Activated T-helper 9 cell treated with anti-CD3 and anti-CD28 coated beads, Interleukin-2, amount 50 U/mL, for 16 hours (primary cell): ENCODE measurements around the gene SCPEP1.

Source experiments
- DNase-seq: peaks from one replicate; pipeline ENCODE4 v3.0.0-alpha.2; 2020; ENCODE audit warnings: low read depth

Gene SCPEP1

DNA sequence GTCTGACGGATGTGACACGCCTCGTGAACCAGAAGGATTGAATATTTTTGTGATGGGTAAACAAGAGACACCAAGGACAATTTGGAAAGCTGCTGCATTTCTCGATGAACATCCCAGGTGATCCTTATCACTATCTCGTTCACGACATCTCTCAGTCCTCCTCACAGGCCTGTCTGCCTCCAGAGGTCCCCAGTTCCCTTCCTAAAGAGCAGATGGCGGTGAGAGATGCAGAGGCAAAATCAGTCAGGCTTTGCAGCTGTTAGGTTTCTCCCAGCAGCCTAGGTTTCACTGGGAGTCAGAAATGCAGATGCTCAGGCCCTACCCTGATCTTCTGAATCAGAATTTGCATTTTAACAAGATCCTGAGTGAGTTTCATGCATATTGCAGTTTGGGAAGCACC is 23.6 kb downstream of the SCPEP1 start:
- no peak for DNase-seq

DNA sequence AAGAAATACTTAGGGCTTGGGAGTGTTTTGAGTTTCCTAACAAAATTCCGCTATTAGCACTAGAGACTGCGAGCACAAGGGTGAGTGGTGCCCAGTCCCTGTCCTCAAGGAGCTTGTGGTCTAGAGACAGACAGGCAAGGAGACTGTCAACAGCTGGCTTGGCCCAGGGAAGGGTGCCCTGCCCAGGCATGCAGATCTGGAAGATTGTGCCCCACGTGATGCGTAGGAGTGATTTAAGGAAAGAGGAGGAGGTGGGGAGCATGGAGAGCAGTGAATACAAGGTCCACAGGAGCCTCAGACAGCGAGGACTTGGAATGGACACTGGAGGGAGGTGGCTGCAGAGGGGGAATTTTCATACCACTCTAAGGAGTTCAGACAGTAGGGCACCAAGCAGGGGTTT is 25.0 kb downstream of the SCPEP1 start:
- DNase-seq, result no peak

DNA sequence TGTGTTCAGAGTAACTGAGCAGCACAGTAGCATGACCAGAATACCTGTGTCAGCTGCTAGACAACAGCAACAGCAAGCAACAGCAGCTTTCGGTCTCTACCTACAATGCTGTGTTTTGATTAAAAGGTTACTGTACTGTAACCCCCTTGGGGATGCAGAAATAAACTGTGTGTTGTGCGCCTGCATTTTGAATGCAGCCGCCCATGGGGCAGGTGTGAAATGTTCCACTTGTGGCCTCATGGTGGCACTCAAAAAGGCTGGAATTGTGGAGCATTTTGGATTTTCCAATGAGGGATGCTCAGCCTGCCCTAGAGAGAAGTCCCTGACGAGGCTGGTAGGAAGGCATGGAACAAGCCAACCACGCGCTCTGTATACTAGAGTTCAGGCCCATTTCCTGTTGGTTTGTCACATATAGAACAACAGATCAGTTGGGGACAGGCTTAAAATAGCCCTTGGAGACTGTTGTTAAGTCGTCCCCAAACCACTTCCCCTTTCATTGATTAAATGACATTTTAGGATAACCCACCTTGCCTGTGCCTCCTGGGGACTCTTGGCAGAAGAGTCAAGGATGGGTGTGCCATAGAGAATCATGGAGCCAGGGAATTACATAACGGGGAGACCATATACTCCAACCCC is 27.1 kb downstream of the SCPEP1 start:
- no peak for DNase-seq

DNA sequence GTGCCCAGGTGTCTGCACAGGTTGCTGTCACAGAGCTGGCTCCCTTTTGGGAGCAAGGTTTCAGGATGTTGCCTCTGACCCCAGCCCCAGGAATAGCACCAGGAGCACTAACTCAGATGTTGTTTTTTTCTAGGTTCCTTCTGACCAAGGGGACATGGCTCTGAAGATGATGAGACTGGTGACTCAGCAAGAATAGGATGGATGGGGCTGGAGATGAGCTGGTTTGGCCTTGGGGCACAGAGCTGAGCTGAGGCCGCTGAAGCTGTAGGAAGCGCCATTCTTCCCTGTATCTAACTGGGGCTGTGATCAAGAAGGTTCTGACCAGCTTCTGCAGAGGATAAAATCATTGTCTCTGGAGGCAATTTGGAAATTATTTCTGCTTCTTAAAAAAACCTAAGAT is 28.1 kb downstream of the SCPEP1 start:
- DNase-seq, result no peak

DNA sequence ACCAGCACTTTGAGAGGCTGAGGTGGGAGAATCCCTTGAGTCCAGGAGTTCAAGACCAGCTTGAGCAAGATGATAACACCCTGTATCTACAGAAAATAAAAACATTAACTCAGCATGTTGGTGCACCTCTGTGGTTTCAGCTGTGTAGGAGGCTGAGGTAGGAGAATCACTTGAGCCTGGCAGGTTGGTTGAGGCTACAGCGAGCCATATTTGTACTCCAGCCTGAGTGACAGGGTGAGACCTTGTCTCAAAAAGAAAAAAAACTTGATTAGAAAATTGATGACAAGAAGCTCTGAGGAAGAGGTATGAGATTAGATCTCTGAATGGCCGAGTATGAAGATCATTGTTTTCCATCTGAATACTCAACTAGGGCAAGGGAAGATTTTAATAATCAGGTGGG is 31.0 kb downstream of the SCPEP1 start:
- no peak for DNase-seq

DNA sequence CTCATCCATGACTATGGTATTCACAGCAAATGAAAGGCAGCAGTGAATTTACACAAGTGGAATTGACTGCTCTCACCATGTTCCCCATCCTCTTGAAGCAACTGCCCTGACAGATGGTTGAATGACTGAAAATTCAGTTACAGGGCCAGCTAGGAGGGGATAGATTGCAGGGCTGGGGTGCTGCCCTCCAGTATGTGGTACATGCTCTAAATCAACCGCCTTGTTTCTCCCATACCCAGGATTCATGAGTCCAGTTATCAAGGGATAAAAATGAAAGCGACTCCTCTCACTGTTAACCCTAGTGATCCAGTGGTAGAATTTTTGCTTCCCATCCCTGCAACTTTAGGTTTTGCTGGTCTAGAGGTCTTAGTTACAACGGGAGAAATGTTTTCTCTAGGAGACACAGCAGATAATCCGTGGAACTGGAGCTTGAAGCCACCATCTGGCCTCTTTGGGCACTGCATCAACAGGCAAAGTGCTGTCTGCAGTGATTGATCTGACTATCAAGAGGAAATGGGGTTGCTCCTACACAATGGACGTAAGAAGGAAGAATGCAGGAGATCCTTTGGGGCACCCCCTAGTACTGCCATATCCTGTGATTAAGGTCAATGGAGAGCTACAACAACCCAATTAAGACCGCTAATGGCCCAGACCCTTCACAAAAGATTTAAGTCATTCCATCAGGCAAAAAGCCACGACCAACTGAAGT is 32.0 kb downstream of the SCPEP1 start:
- peak; percentile 14 for DNase-seq

DNA sequence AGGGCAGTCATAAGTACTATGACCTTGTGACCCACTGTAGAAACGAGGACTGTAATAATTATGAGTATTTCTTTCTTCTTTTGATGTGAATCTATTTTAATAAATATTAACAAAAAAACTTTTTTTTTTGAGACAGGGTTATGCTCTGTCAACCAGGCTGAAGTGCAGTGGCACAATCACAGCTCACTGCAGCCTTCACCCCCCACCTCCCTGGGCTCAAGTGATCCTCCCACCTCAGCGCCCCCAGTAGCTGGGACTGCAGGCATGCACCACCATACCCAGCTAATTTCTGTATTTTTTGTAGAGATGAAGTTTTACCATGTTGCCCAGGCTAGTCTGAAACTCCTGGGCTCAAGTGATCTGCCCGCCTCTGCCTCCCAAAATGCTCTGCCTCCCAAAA is 32.6 kb downstream of the SCPEP1 start:
- DNase-seq, result no peak

DNA sequence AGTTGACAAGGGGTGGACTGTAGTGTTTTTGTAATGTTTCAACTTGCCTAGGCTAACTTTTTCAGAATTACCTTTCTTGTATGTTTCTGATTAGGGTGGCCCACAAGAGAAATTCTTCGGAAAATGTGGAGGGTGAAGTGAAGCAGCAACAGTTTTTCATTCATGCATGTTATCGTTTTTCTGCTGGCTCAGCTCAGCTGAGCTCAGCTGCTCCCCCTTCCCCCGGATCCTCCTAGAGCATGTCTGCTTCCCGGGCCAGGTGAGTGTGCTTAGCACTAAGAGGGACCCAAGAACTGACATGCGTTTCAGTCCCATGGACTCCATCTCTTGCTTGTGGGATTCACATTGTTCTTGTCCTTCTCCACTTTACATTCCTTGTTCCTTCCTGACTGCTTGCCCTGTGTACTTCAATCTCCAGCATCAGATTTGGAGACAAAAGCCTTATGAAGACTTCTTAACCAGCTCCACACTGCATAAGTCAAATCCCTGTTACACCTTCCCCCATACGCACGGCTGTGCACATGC is 33.6 kb downstream of the SCPEP1 start:
- DNase-seq, result no peak

DNA sequence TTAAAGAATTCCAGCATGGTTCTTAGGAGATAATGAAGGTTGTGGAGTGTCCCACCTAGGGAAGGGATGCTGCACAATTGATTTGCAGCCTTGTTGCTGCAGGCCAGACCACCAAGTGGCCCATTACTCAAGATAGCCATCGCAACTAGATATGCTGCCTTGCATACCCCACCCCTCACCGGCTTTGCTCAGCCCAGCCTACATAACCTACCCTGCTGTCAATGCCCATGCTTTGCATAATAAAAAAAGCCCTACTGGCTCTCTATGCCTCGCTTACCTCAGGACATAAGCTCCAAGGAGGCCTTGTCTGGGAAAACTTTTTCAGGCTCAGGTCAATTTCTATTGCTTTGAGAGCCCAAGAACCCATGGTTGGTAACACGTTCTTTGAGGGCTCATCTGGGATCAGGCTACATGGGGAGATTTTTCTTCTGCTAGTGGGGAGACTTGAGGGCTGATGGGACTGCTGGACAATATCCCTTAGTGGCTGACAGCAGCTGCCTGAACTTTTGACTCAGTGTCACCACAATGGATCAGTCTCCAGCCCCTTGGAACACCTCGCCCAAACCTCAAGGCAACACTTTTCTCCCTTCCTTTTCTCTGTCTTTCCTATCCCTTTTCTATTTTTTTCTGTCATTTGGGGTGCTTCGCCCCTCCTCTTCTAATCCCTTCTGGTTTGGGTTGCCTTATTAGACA is 38.3 kb downstream of the SCPEP1 start:
- no peak for DNase-seq

DNA sequence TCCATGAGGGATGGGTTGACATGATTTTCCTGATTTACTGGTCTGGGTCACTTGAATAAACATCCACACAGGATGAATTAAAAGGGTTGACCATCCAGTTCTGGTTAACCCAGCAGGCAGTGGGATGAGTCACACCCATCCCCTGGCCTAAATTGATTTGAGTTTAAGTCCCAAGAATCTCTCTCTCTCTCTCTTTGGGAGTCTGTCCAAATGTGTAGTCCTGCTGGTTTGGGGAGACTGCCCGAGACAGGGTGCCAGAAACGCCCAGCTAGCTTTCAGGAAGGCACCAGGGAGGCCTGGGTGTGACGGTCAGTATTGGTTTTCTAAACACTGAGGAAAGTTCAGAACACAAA is 38.8 kb downstream of the SCPEP1 start:
- no peak for DNase-seq

DNA sequence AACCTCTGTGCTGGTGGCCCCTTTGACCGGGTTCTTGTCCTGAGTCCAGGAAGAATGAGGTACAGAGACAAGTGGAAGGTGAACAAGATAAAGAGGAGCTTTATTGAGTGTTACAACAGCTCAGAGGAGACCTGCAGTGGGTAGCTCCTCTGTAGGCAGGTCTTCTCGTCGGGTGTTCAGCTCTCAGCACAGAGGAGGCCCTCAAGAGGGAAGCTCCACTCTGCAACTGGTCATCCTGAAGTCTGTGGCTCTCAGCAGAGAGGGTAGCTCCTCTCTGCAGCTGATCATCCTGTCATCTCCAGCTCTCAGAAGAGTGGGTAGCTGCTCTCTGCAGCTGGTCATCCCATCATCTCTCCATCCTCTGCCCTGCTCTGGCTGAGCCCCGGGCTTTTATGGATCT is 39.7 kb downstream of the SCPEP1 start:
- DNase-seq, result no peak

DNA sequence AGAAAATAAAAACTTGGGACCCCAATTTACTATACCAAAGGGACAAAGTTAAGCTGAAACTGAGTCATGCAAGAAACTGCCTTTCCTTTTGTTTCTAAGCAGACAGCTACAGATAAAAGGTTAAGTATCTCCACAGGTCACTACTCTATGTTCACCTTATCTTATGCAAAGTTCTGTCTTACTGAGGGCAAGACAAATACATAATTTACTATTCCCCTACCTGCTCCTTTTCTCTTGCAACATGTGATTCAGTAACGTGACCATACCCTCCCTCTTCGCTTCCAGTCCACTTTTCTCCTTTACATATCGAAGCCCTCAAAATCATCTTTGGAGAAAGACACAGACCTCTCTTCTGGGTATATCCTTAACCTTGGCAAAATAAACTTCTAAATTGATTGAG is 42.3 kb downstream of the SCPEP1 start:
- no peak for DNase-seq

DNA sequence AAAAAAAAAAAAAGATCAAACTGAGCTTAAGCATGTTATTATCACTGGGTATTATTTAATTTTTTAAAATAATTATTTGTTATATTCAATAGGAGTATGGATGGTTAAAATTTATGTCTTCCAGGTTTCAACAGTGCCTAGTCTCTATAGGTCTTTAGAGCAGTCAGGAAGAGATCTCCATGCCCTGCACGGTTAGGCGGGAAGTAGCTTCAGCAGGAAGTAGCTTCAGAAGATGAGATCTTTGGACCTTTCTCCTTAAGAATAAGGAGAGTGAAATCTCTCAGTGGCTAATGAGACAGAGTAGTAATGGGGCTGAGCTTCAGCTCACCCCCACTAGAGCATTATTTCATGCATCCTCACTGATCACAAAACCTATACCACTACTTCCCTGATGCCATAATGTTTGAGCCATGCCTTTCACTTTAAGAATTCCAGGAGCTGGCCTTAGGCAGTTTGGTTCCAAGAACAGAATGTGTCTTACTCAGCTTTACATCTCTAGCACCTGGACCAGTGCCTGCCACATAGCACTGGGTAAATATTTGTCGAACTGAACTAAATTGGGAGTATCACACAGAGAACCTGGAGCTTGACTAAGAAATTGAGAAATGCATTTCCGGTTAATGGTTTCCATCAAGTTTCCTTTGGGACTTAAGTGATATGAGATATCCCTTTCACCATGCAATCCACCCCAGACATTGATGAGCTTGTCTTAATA is 43.5 kb downstream of the SCPEP1 start:
- DNase-seq, result no peak

DNA sequence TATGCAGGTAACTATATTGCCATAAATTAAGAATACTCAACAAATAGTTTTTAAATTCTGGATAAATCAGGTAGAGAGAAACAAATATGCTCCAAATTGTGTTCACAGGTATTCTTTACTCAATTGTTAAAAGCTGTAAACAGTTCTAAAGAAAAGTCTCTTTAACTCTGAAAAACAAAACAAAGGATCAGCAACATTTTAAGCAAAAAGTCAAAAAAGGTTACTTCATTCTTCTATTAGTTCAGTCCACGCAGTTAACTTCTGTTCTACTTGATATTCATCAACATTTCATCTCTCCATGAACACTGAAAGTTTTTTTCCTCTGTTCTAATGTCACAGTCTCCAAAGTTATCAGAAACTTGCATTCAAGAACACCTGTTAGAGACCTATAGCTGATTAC is 47.9 kb downstream of the SCPEP1 start:
- no peak for DNase-seq

DNA sequence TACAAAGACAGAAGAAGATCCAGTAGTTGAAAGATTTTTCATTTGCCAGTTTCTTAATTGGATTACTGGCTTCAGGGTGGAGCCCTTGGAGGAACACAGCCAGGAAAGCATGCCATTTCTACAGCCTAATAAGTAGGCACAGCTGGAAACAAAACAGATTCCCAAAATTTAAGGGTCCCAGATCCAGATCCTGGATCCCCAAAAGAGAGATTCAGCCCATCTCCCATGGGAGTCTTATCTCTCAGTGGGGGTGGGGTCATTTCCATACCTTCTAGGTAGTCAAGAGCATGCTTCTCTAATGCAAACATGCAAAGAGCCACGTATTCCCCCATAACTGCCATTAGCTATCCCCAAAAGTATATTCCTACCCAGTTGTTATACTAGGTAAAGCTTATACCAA is 49.9 kb downstream of the SCPEP1 start:
- no peak for DNase-seq

DNA sequence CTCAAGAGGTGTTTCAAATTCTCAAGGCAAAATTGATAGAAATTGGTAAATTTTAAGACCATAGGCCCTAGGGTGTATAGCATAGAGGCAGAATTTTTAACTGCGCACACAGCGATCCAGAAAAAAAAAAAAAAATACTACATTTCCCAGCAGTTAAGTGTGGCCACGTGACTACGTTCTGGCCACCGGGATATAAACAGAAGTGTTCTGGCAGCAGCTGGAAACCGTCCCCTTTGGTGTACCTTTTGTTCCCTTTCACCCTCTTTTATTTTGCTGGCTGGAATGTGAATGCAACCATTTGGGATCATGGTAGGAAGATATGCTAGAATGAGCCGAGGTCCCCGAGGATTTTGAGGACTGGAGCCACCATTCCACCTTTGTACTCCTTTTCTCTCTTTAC is 54.4 kb downstream of the SCPEP1 start:
- DNase-seq, result no peak

DNA sequence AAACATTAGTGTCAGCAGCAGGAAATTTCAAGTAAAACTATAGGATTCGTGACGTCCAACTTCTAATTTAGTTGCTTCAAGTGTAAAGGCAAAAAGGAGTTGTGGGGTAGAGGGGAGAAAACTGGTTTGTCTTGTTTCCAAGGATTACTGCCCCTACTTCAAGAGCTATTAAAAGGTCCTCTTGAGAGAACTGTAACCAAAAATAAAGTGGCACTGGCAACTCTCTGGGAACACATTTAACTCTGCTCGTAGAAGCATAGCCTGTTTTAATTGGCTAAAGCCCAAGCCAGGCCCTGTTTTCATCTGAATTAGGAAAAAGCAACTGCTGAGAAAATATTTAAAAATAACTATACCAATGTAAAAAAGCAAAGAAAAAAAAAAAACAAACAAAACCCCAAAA is 55.4 kb downstream of the SCPEP1 start:
- DNase-seq, result no peak

DNA sequence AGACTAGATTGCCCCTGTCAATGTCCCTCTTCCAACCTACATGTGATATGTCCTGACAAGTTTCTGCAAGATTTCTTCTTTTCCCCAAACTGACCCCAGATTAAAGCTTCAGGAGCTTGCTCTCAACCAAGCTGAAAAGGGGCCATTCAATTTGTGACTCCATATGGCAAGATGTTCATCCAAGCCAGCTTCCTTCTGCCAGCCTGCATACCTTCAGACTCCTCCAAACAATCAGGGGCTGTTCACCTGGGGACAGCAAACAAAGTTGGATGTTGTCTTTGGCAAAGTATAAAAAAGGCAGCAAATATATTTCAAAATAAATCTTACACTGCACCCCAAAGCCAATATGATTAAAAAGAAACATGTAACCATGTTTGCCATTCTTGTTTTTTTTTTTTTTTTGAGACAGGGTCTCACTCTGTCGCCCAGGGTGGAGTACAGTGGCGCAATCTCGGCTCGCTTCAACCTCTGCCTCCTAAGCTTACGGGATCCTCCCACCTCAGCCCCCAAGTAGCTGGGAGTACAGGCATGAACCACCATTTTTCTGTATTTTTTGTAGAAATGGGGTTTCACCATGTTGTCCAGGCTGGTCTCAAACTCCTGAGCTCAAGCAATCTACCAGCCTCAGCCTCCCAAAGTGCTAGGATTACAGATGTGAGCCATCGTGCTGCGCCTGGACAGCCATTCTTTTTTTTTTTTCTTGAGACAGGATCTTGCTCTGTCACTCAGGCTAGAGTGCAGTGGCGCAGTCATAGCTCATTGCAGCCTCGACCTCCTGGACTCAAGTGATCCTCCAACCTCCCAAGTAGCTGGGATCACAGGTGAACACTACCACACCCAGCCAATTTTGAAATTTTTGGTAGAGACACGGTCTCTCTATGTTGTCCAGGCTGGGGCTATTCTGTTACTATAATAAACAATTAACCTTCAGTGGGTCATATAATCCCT is 57.1 kb downstream of the SCPEP1 start:
- DNase-seq, result no peak

DNA sequence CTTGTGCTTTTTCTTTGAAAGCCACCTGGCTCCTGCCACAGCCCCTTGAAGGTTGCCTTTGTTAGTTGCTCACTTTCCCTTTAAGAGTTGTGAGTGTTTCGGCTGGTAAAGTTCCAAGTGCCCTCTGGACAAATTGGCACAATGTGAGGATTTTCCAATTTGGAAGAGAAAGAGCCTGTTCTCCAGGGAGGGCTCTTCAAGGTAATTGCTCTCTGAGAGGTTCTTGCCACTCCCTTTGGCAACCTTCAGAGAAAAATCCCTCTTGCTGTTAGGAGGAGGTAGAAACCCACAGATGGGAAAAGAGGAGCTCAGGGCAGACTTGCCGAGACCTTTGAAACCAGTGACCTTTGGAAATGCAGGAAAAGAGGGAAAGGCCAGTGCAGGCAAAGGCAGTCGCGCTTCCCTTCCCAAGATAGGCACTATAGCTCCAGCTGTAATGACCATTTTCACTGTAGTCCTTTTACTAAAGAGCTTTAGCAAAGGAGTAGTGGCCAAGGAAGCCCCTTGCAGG is 58.1 kb downstream of the SCPEP1 start:
- no peak for DNase-seq

DNA sequence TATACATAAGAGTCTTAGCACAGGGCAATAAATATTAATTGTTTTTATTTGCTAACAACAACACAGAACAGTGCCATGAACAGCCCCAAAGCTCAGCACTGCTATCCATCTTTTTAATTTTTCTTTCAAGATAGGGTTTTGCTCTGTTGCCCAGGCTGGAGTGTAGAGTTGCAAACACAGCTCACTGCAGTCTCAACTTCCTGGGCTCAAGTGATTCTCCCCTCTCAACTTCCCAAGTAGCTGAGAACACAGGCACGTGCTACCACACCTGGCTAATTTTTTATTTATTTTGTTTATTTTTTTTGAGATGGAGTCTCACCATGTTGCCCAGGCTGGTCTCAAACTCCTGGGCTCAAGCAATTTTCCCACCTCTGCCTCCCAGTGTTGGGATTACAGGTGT is 59.5 kb downstream of the SCPEP1 start:
- no peak for DNase-seq

DNA sequence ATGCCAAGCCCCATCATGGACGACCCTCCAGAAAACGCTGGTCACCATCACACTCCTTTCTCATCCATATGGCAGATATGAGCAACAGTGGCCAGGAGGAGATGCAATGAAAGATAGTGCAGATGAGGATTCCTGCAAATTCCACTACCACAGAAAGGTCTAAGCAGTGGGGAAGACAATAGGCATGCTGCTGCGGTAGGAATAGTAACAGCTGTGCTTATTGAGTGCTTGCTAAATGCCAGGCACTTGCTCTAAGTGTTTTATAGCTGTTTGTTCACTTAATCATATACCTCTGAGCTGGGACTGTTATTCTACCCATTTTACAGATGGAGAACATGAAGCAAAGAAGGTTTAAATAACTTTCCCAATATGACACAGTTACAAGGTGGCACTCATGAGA is 60.6 kb downstream of the SCPEP1 start:
- DNase-seq, result no peak
